K562 (cell line): Measurements from ENCODE around the gene TLX2. TPM values are rescaled to one million over a fixed set of nuclear protein-coding genes. Genes with fewer than 3 reads are reported as not detected.
A peak's percentile ranks its signal among the peaks of the same experiment; 100 is the strongest.

ENCODE experiments used
- ATAC-seq: fragments of 200-7000 bp; cut with Tn5 transposase; 3 replicates; pipeline ENCODE4 v1.9.1; 2020; ENCODE audit warnings: moderate library complexity
- BruUV-seq: library from RNA; stranded (reverse); fragments of 400-500 nt; replicated peaks from 2 replicates; lab custom pipeline; 2021; lab: Mats Ljungman, UMichigan
- CTCF ChIA-PET: fragments of 300-600 bp; formaldehyde crosslinking; extraction: SDS; loops from one replicate; lab custom pipeline; 2021; ENCODE audit warnings: low intra/inter-chr PET ratio; lab: Yijun Ruan, JAX
- POLR2A ChIA-PET: fragments of 300-600, 350-650 bp; sonication (Branson Sonifier 250); formaldehyde crosslinking; extraction: SDS; loops from one replicate; lab custom pipeline; 2021; ENCODE audit warnings: antibody characterized with exemption, inconsistent platforms; lab: Yijun Ruan, JAX
- DNase-seq, 4 experiments: peaks; one replicate each; pipeline versions ENCODE4 v3.0.0 to v3.0.0-alpha.2; 2011 to 2018; ENCODE audit warnings: low spot score in 3 of 4, mixed read lengths in 3 of 4; ENCODE audit errors: extremely low read depth in 1 of 4
- FAIRE-seq: peaks from 2 replicates; lab custom pipeline; 2011; peaks lifted over from hg19 to GRCh38; lab: Jason Lieb, UNC
- H2AFZ ChIP-seq: 2 replicates; pipeline ENCODE4 v1.6.0; 2011; ENCODE audit warnings: low read depth, low read length, control low read depth, inconsistent platforms
- H3K27ac ChIP-seq: fragments of 200-600 bp; 3 replicates; pipeline ENCODE4 v1.8.0; 2011; ENCODE audit warnings: low read depth, mild to moderate bottlenecking, control low read depth, inconsistent platforms, low read length, moderate library complexity, mixed read lengths; ENCODE audit errors: extremely low read depth
- H3K27me3 ChIP-seq, 2 experiments: fragments of 300-600 bp in 1 of 2; 2 replicates in 1 of 2; 3 replicates in 1 of 2; pipeline versions ENCODE4 v1.6.0 to v1.8.0; 2011; ENCODE audit warnings: inconsistent platforms in 2 of 2, low read length in 2 of 2, mild to moderate bottlenecking in 1 of 2, mixed read lengths in 1 of 2, moderate library complexity in 1 of 2; ENCODE audit not compliant: control insufficient read depth in 2 of 2, insufficient read depth in 2 of 2
- H3K36me3 ChIP-seq: fragments of 300-600 bp; 3 replicates; pipeline ENCODE4 v1.8.0; 2011; ENCODE audit warnings: mild to moderate bottlenecking, low read length, inconsistent platforms; ENCODE audit not compliant: control insufficient read depth, insufficient read depth
- H3K4me1 ChIP-seq, 2 experiments: fragments of 200-600 bp in 1 of 2; replicated peaks in 1 of 2; 2 replicates in 1 of 2; 3 replicates in 1 of 2; pipeline versions ENCODE4 v1.5.1 to v1.8.0; 2011; ENCODE audit warnings: inconsistent platforms in 2 of 2, low read length in 2 of 2, mild to moderate bottlenecking in 1 of 2, mixed read lengths in 1 of 2, moderate library complexity in 1 of 2; ENCODE audit not compliant: control insufficient read depth in 2 of 2, insufficient read depth in 2 of 2
- H3K4me2 ChIP-seq: 2 replicates; pipeline ENCODE4 v1.6.1; 2011; ENCODE audit warnings: low read length, control low read depth, inconsistent platforms, mixed read lengths; ENCODE audit not compliant: insufficient read depth
- H3K4me3 ChIP-seq: fragments of 200-600 bp; sonication (generic), shearing (Covaris generic); 2 replicates; pipeline ENCODE4 v1.5.1; 2016; ENCODE audit warnings: control low read depth, inconsistent platforms
- H3K79me2 ChIP-seq: fragments of 200-600 bp; 3 replicates; pipeline ENCODE4 v1.8.0; 2011; ENCODE audit warnings: low read length, inconsistent platforms; ENCODE audit not compliant: control insufficient read depth, insufficient read depth
- H3K9ac ChIP-seq, 2 experiments: 2 replicates each; pipeline versions ENCODE4 v1.6.0 to v1.6.1; 2011; ENCODE audit warnings: low read depth in 2 of 2, low read length in 2 of 2, control low read depth in 1 of 2, inconsistent platforms in 1 of 2, mild to moderate bottlenecking in 1 of 2, mixed read lengths in 1 of 2; ENCODE audit not compliant: insufficient read depth in 1 of 2
- H3K9me1 ChIP-seq: one replicate; pipeline ENCODE4 v1.6.0; 2011; ENCODE audit warnings: inconsistent platforms, mild to moderate bottlenecking, low read length, moderate library complexity; ENCODE audit not compliant: control insufficient read depth, insufficient read depth
- H3K9me3 ChIP-seq: replicated peaks from 2 replicates; pipeline ENCODE4 v1.5.1; 2011; ENCODE audit warnings: low read depth, low read length, inconsistent platforms; ENCODE audit not compliant: control insufficient read depth, insufficient read depth
- H4K20me1 ChIP-seq: replicated peaks from 2 replicates; pipeline ENCODE4 v1.6.1; 2011; ENCODE audit warnings: low read length, inconsistent platforms, mixed read lengths; ENCODE audit not compliant: control insufficient read depth, insufficient read depth
- POLR2A ChIP-seq: fragments of 450-650 bp; conservative IDR thresholded peaks from 2 replicates; pipeline ENCODE4 v1.6.1; 2016
- ZEB2 ChIP-seq: fragments of 450-650 bp; IDR thresholded peaks from 2 replicates; pipeline ENCODE4 v1.6.1; 2016
- ZNF644 ChIP-seq: fragments of 200-800 bp; sonication (Bioruptor generic); IDR thresholded peaks from 2 replicates; pipeline ENCODE4 v1.6.1; 2016; ENCODE audit warnings: low read depth, missing genetic modification characterization, missing compliant biosample characterization
- WGBS: fragments of 100-300 bp; shearing (Covaris generic); methylation state at CpG from one replicate; pipeline ENCODE4 v1.1.6; 2016; ENCODE audit warnings: low coverage, mixed read lengths; ENCODE audit not compliant: insufficient coverage; ENCODE audit errors: missing lambda C conversion rate; 5-methylcytosine and 5-hydroxymethylcytosine counted together
- in situ Hi-C: fragments of 300-500 bp; cut with MboI; formaldehyde crosslinking; loops from 4 replicates; pipeline ENCODE4 v1.15.0; 2018; ENCODE audit warnings: inconsistent platforms, mixed read lengths
- intact Hi-C: fragments of 100-400 bp; cut with micrococcal nuclease; formaldehyde crosslinking; loops from 2 replicates; pipeline ENCODE4 v1.14.2; 2022
- polyA plus RNA-seq, 8 experiments: library from polyadenylated mRNA; depleted of rRNA in 4 of 8; stranded (reverse) in 5 of 8; unstranded in 3 of 8; fragments of >200 nt; fragmentation: Nextera tagmentation in 2 of 8; fragmentation: Illumina TruSeq in 1 of 8; extraction: Ambion mirVana in 2 of 8; extraction: Trizol in 1 of 8; gene quantifications; 2 replicates each; pipeline versions ENCODE4 v1.2.1 to v1.2.3, GENCODE V29; 2011 to 2014; ENCODE audit warnings: inconsistent platforms in 1 of 8, missing spikeins in 1 of 8
- total RNA-seq, 7 experiments: library from RNA; depleted of rRNA in 6 of 7; stranded (reverse); fragments of >200 nt in 6 of 7; fragmentation: Illumina TruSeq in 2 of 7; extraction: Trizol in 2 of 7; gene quantifications; 2 replicates each; pipeline versions ENCODE4 v1.2.1 to v1.2.3, GENCODE V29; 2011 to 2021; ENCODE audit warnings: low replicate concordance in 1 of 7
- TF ChIP-seq, protein P1 (sequence below): fragments of 200-400 bp; formaldehyde crosslinking; IDR thresholded peaks from 2 replicates; pipeline ENCODE4 v1.6.1; 2017; ENCODE audit warnings: mild to moderate bottlenecking, low read depth, low read length, moderate library complexity
- TF ChIP-seq, protein P2 (sequence below), 3 experiments: IDR thresholded peaks in 2 of 3; conservative IDR thresholded peaks in 1 of 3; 2 replicates each; pipeline ENCODE4 v1.5.1; 2011 to 2012; ENCODE audit warnings: low read length in 3 of 3, mild to moderate bottlenecking in 3 of 3, control low read depth in 2 of 3, improper control_type of control experiment in 1 of 3, inconsistent platforms in 1 of 3, low read depth in 1 of 3, mixed read lengths in 1 of 3, moderate library complexity in 1 of 3; ENCODE audit not compliant: insufficient read depth in 2 of 3
- TF ChIP-seq, protein P3 (sequence below): IDR thresholded peaks from 2 replicates; pipeline ENCODE4 v1.6.1; 2011; ENCODE audit warnings: borderline replicate concordance, low read depth, mild to moderate bottlenecking, moderate library complexity, low read length; ENCODE audit not compliant: insufficient read depth, poor library complexity, severe bottlenecking

Gene TLX2
- total and polyA plus RNA-seq, 9 of the 15 experiments (the other 6 are each of a cell fraction or from before 2014, with no cell fraction given) = not detected

DNA sequence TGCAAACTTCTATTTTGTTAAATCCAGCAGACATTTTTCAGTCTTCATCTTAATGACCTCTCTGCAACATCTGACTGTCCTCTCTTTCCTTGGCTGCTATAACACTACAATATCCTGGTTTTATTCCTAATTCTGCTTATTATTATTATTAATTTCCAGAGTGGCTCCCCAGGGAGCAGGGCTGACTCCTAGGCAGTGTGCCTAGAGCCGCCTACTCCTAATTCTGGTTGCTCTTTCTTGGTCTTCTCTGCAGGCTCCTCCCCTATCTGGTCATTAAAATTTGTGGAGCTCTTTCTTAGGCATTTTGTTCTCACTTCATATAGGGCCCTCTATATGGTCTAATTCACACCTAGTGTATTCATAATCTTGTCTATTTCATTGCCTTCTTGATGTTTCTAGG lies 28.7 kb downstream of the TLX2 start (continued):
- TF ChIP-seq, protein P1, sequence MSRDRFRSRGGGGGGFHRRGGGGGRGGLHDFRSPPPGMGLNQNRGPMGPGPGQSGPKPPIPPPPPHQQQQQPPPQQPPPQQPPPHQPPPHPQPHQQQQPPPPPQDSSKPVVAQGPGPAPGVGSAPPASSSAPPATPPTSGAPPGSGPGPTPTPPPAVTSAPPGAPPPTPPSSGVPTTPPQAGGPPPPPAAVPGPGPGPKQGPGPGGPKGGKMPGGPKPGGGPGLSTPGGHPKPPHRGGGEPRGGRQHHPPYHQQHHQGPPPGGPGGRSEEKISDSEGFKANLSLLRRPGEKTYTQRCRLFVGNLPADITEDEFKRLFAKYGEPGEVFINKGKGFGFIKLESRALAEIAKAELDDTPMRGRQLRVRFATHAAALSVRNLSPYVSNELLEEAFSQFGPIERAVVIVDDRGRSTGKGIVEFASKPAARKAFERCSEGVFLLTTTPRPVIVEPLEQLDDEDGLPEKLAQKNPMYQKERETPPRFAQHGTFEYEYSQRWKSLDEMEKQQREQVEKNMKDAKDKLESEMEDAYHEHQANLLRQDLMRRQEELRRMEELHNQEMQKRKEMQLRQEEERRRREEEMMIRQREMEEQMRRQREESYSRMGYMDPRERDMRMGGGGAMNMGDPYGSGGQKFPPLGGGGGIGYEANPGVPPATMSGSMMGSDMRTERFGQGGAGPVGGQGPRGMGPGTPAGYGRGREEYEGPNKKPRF = no peak
- TF ChIP-seq ZNF644 (tag) (no peak), POLR2A (no peak)

DNA sequence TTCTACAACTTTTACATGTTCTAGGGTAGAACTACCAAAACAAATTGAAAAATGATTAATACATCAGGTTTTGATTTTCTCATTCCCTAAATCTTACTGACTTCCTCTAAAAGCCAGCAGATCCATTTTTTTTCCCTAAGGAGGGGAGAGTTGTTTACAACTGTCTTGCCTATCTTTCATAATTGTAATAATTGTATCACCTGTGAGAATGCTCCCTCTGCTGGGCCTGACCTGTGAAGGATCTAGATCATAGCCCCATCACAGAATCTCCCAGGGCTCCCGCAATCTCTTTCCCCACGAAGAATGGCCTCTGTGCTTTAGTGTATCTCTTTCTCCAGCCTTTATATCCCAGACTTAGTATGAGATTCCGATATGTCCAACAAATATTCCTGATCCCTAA lies 30.4 kb downstream of the TLX2 start:
- no peaks in the 10 kb centered on the region for H3K36me3 ChIP-seq
- peak in 2 of 4 experiments; percentile 32 to 35 for DNase-seq
- H3K27ac ChIP-seq = no peak overlapping the region
- in situ Hi-C loops = no loop called here
- 0 out of 3 replicates have a peak, but pooled peaks have one; percentile 14 for ATAC-seq
- ChIA-PET CTCF (interaction anchor here (1.2 kb wide), 1 partner anchor 61 kb away, joined by 4 read pairs; the partner anchor contains the start of genes CCDC142 and TTC31), POLR2A (interaction anchor here (0.5 to 3.8 kb wide), 2 partner anchors 12 to 81 kb away, joined by 3 to 17 read pairs; no protein-coding TSS in a partner anchor)
- FAIRE-seq = no peak
- peaks cover 18 to 37% of the 10 kb centered on the region in 2 experiments for H3K4me1 ChIP-seq
- no peaks in the 10 kb centered on the region for H4K20me1 ChIP-seq
- H3K4me3 ChIP-seq = no peak overlapping the region
- WGBS = 21% methylated on average over 3 of the region's 3 CpGs
- H2AFZ ChIP-seq = no peak overlapping the region
- no peaks in the 10 kb centered on the region for H3K27me3 ChIP-seq
- no peaks in the 10 kb centered on the region for H3K9me3 ChIP-seq
- no peak overlapping the region for H3K9ac ChIP-seq
- no peaks in the 10 kb centered on the region for H3K9me1 ChIP-seq
- H3K79me2 ChIP-seq = peaks cover 1% of the 10 kb centered on the region; the same call in 1 of the 3 replicates
- no peak overlapping the region for H3K4me2 ChIP-seq
- intact Hi-C loops = no loop called here
- BruUV-seq = no TSS peak
- TF ChIP-seq, protein P2, sequence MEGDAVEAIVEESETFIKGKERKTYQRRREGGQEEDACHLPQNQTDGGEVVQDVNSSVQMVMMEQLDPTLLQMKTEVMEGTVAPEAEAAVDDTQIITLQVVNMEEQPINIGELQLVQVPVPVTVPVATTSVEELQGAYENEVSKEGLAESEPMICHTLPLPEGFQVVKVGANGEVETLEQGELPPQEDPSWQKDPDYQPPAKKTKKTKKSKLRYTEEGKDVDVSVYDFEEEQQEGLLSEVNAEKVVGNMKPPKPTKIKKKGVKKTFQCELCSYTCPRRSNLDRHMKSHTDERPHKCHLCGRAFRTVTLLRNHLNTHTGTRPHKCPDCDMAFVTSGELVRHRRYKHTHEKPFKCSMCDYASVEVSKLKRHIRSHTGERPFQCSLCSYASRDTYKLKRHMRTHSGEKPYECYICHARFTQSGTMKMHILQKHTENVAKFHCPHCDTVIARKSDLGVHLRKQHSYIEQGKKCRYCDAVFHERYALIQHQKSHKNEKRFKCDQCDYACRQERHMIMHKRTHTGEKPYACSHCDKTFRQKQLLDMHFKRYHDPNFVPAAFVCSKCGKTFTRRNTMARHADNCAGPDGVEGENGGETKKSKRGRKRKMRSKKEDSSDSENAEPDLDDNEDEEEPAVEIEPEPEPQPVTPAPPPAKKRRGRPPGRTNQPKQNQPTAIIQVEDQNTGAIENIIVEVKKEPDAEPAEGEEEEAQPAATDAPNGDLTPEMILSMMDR (IDR thresholded peaks at IDR 0.05 in 2 of 3, conservative IDR thresholded peaks at IDR 0.05 in 1 of 3; ENCODE audit: insufficient read depth in 2 of 3, low read depth in 1 of 3, low read length in 3 of 3) = peak; percentile 15 to 44 (median 24); a peak in 3 of 6 replicates
- 0 out of 2 replicates have a peak, but pooled peaks have one; percentile 23 for TF ChIP-seq ZEB2
- TF ChIP-seq, protein P3, sequence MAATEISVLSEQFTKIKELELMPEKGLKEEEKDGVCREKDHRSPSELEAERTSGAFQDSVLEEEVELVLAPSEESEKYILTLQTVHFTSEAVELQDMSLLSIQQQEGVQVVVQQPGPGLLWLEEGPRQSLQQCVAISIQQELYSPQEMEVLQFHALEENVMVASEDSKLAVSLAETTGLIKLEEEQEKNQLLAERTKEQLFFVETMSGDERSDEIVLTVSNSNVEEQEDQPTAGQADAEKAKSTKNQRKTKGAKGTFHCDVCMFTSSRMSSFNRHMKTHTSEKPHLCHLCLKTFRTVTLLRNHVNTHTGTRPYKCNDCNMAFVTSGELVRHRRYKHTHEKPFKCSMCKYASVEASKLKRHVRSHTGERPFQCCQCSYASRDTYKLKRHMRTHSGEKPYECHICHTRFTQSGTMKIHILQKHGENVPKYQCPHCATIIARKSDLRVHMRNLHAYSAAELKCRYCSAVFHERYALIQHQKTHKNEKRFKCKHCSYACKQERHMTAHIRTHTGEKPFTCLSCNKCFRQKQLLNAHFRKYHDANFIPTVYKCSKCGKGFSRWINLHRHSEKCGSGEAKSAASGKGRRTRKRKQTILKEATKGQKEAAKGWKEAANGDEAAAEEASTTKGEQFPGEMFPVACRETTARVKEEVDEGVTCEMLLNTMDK = peak; percentile 67
